GM23338 (cell line): Measurements from ENCODE around the gene WEE2.

ENCODE experiments used
- CREB1 ChIP-seq: fragments of 250-450 bp; sonication (Bioruptor Pico); IDR thresholded peaks from 2 replicates; pipeline ENCODE4 v1.5.0; 2020; ENCODE audit warnings: low read depth, mild to moderate bottlenecking, moderate library complexity
- EZH2 ChIP-seq: fragments of 200-600 bp; sonication (generic); IDR thresholded peaks from one replicate; pipeline ENCODE4 v1.8.0; 2017; ENCODE audit warnings: antibody characterized with exemption, mild to moderate bottlenecking, low read depth; ENCODE audit not compliant: unreplicated experiment
- EZH2phosphoT487 ChIP-seq: fragments of 200-600 bp; sonication (generic); IDR thresholded peaks from one replicate; pipeline ENCODE4 v1.8.1; 2018; ENCODE audit warnings: antibody characterized with exemption; ENCODE audit not compliant: unreplicated experiment
- JUNB ChIP-seq: IDR thresholded peaks from one replicate; pipeline ENCODE4 v1.6.1; 2016; ENCODE audit warnings: antibody characterized with exemption; ENCODE audit not compliant: unreplicated experiment
- POLR2AphosphoS5 ChIP-seq: IDR thresholded peaks from 2 replicates; pipeline ENCODE4 v1.6.1; 2016; ENCODE audit warnings: antibody characterized with exemption, low read depth
- TF ChIP-seq, protein P1 (sequence below), 2 experiments: fragments of 200-600 bp in 1 of 2; sonication (generic) in 1 of 2; conservative IDR thresholded peaks; 2 replicates each; pipeline versions ENCODE4 v1.5.1 to v1.6.1; 2016 to 2017; ENCODE audit warnings: antibody characterized with exemption in 2 of 2, low read depth in 2 of 2, mild to moderate bottlenecking in 2 of 2, moderate library complexity in 1 of 2

GRCh38 chr7:141702047-141702567, 6.0 kb upstream of the WEE2 start, which contains the start of gene DENND11:
- TF ChIP-seq POLR2AphosphoS5 (no peak), EZH2 (no peak), EZH2phosphoT487 (no peak), CREB1 (no peak), JUNB (no peak)
- TF ChIP-seq, protein P1, sequence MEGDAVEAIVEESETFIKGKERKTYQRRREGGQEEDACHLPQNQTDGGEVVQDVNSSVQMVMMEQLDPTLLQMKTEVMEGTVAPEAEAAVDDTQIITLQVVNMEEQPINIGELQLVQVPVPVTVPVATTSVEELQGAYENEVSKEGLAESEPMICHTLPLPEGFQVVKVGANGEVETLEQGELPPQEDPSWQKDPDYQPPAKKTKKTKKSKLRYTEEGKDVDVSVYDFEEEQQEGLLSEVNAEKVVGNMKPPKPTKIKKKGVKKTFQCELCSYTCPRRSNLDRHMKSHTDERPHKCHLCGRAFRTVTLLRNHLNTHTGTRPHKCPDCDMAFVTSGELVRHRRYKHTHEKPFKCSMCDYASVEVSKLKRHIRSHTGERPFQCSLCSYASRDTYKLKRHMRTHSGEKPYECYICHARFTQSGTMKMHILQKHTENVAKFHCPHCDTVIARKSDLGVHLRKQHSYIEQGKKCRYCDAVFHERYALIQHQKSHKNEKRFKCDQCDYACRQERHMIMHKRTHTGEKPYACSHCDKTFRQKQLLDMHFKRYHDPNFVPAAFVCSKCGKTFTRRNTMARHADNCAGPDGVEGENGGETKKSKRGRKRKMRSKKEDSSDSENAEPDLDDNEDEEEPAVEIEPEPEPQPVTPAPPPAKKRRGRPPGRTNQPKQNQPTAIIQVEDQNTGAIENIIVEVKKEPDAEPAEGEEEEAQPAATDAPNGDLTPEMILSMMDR (conservative IDR thresholded peaks at IDR 0.05; ENCODE audit: low read depth in 2 of 2) = no peak
